IMR-90 (cell line): ENCODE measurements around the gene ZDHHC6. TPM values are rescaled to one million over a fixed set of nuclear protein-coding genes. Genes with fewer than 3 reads are reported as not detected.

Experiments
- ATAC-seq: fragments of 200-7000 bp; cut with Tn5 transposase; 2 replicates; pipeline ENCODE4 v1.9.1; 2020; ENCODE audit warnings: low read depth, mild to moderate bottlenecking, moderate library complexity
- BruUV-seq: library from RNA; stranded (reverse); fragments of 400-500 nt; replicated peaks from 2 replicates; lab custom pipeline; 2021; lab: Mats Ljungman, UMichigan
- CTCF ChIA-PET: fragments of 300-600 bp; formaldehyde crosslinking; extraction: SDS; loops from one replicate; lab custom pipeline; 2021; ENCODE audit warnings: antibody characterized with exemption; lab: Yijun Ruan, JAX
- POLR2A ChIA-PET: fragments of 300-600 bp; sonication (Branson Sonifier 250); formaldehyde crosslinking; loops from one replicate; lab custom pipeline; 2022; ENCODE audit warnings: antibody characterized with exemption; ENCODE audit not compliant: unreplicated experiment; lab: Charles Lee
- DNase-seq: peaks from one replicate; pipeline ENCODE4 v3.0.0; 2013
- H2AFZ ChIP-seq: replicated peaks from 2 replicates; pipeline ENCODE3; 2013; ENCODE audit warnings: low read length, mild to moderate bottlenecking; ENCODE audit not compliant: poor library complexity
- H2AK5ac ChIP-seq: 2 replicates; pipeline ENCODE4 v1.6.1; 2013; ENCODE audit warnings: low read depth, low read length, inconsistent platforms
- H2AK9ac ChIP-seq: replicated peaks from 2 replicates; pipeline ENCODE3; 2013; ENCODE audit warnings: mild to moderate bottlenecking, low read depth, low read length, moderate library complexity; ENCODE audit not compliant: poor library complexity
- H2BK120ac ChIP-seq: 2 replicates; pipeline ENCODE4 v1.6.1; 2013; ENCODE audit warnings: low read depth, low read length, inconsistent platforms
- H2BK15ac ChIP-seq: 3 replicates; pipeline ENCODE4 v1.6.1; 2013; ENCODE audit warnings: low read depth, low read length, inconsistent platforms
- H2BK20ac ChIP-seq: 2 replicates; pipeline ENCODE4 v1.6.1; 2013; ENCODE audit warnings: low read depth, mild to moderate bottlenecking, inconsistent platforms, low read length, moderate library complexity
- H2BK5ac ChIP-seq: 2 replicates; pipeline ENCODE4 v1.6.1; 2013; ENCODE audit warnings: mild to moderate bottlenecking, low read depth, low read length, inconsistent platforms; ENCODE audit not compliant: poor library complexity, severe bottlenecking
- H3K14ac ChIP-seq: replicated peaks from 2 replicates; pipeline ENCODE4 v1.6.1; 2013; ENCODE audit warnings: low read depth, low read length, inconsistent platforms
- H3K18ac ChIP-seq: 2 replicates; pipeline ENCODE4 v1.6.1; 2013; ENCODE audit warnings: low read depth, low read length, control low read depth
- H3K23ac ChIP-seq: 2 replicates; pipeline ENCODE4 v1.6.1; 2013; ENCODE audit warnings: low read depth, low read length, inconsistent platforms
- H3K27ac ChIP-seq: 2 replicates; pipeline ENCODE4 v1.5.1; 2013; ENCODE audit warnings: mild to moderate bottlenecking, control low read depth, low read length; ENCODE audit not compliant: insufficient read depth
- H3K27me3 ChIP-seq: 2 replicates; pipeline ENCODE4 v1.6.1; 2013; ENCODE audit warnings: low read length; ENCODE audit not compliant: control insufficient read depth, insufficient read depth
- H3K36me3 ChIP-seq: 2 replicates; pipeline ENCODE4 v1.6.1; 2013; ENCODE audit warnings: low read length, mixed read lengths; ENCODE audit not compliant: control insufficient read depth, insufficient read depth
- H3K4ac ChIP-seq: 2 replicates; pipeline ENCODE4 v1.6.1; 2013; ENCODE audit warnings: low read depth, low read length, inconsistent platforms
- H3K4me1 ChIP-seq: 2 replicates; pipeline ENCODE4 v1.6.1; 2013; ENCODE audit warnings: low read length, mixed read lengths; ENCODE audit not compliant: control insufficient read depth, insufficient read depth
- H3K4me2 ChIP-seq: 2 replicates; pipeline ENCODE4 v1.6.1; 2013; ENCODE audit warnings: low read depth, mild to moderate bottlenecking, control low read depth, low read length, moderate library complexity
- H3K4me3 ChIP-seq: 2 replicates; pipeline ENCODE4 v1.5.1; 2013; ENCODE audit warnings: low read depth, mild to moderate bottlenecking, control low read depth, low read length, moderate library complexity; ENCODE audit not compliant: insufficient read depth
- H3K56ac ChIP-seq: 2 replicates; pipeline ENCODE4 v1.6.1; 2013; ENCODE audit warnings: low read length, inconsistent platforms; ENCODE audit not compliant: insufficient read depth; ENCODE audit errors: extremely low read depth
- H3K79me1 ChIP-seq, 2 experiments: 2 replicates each; pipeline ENCODE4 v1.6.1; 2013; ENCODE audit warnings: low read length in 2 of 2, inconsistent platforms in 1 of 2, low read depth in 1 of 2
- H3K9ac ChIP-seq: 2 replicates; pipeline ENCODE4 v1.6.1; 2013; ENCODE audit warnings: low read depth, low read length, control low read depth
- H3K9me1 ChIP-seq: 2 replicates; pipeline ENCODE4 v1.6.1; 2013; ENCODE audit warnings: low read length, inconsistent platforms; ENCODE audit not compliant: insufficient read depth
- H3K9me3 ChIP-seq: 2 replicates; pipeline ENCODE4 v1.6.1; 2013; ENCODE audit warnings: low read length; ENCODE audit not compliant: control insufficient read depth, insufficient read depth
- H4K20me1 ChIP-seq: 2 replicates; pipeline ENCODE4 v1.6.1; 2013; ENCODE audit warnings: low read length, inconsistent platforms; ENCODE audit not compliant: insufficient read depth
- H4K5ac ChIP-seq: 2 replicates; pipeline ENCODE4 v1.6.1; 2013; ENCODE audit warnings: mild to moderate bottlenecking, low read depth, low read length, control low read depth
- H4K8ac ChIP-seq, 2 experiments: 2 replicates each; pipeline ENCODE4 v1.6.1; 2013; ENCODE audit warnings: low read depth in 2 of 2, low read length in 2 of 2, control low read depth in 1 of 2, inconsistent platforms in 1 of 2
- H4K91ac ChIP-seq: 2 replicates; pipeline ENCODE4 v1.6.1; 2013; ENCODE audit warnings: low read depth, low read length, inconsistent platforms; ENCODE audit not compliant: insufficient read depth
- MAZ ChIP-seq: IDR thresholded peaks from 2 replicates; pipeline ENCODE4 v1.6.1; 2012; ENCODE audit warnings: low read depth, mild to moderate bottlenecking, low read length, improper control_type of control experiment, moderate library complexity, borderline replicate concordance
- MXI1 ChIP-seq: IDR thresholded peaks from 2 replicates; pipeline ENCODE4 v1.6.1; 2012; ENCODE audit warnings: low read depth, mild to moderate bottlenecking, low read length, moderate library complexity, borderline replicate concordance
- RFX5 ChIP-seq: IDR thresholded peaks from 2 replicates; pipeline ENCODE4 v1.8.0; 2012; ENCODE audit warnings: low read depth, mild to moderate bottlenecking, low read length, moderate library complexity
- WGBS, 2 experiments: methylation state at CpG; one replicate each; pipeline versions ENCODE4 v1.1.5 to v1.1.7; 2013; ENCODE audit warnings: missing lambda C conversion rate in 2 of 2; ENCODE audit not compliant: insufficient read length in 1 of 2; ENCODE audit errors: extremely low coverage in 2 of 2; 5-methylcytosine and 5-hydroxymethylcytosine counted together
- dilution Hi-C: fragments of 300-500 bp; cut with HindIII; formaldehyde crosslinking; loops from one replicate; pipeline ENCODE4 v1.14.3; 2018; ENCODE audit warnings: low sequenced_read_pairs; ENCODE audit not compliant: unreplicated experiment
- in situ Hi-C: fragments of 300-500 bp; cut with MboI; formaldehyde crosslinking; loops from 3 replicates; pipeline ENCODE4 v1.14.3; 2019; ENCODE audit warnings: low sequenced_read_pairs, inconsistent platforms, mixed read lengths
- intact Hi-C: fragments of 100-400 bp; cut with micrococcal nuclease; formaldehyde crosslinking; loops from 2 replicates; pipeline ENCODE4 v1.10.0; 2022
- polyA plus RNA-seq, 3 experiments: library from polyadenylated mRNA; depleted of rRNA; stranded (reverse); fragments of >200 nt; gene quantifications; 2 replicates each; pipeline ENCODE4 v1.2.3, GENCODE V29; 2012; ENCODE audit warnings: low replicate concordance in 1 of 3
- total RNA-seq: library from RNA; depleted of rRNA; stranded (reverse); fragments of >200 nt; gene quantifications from 2 replicates; pipeline ENCODE4 v1.2.3, GENCODE V29; 2012

The ZDHHC6 gene
- total and polyA plus RNA-seq, 2 of the 4 experiments (the other 2 are of a cell fraction): 17.4 to 21.6 TPM

- no CpG with 5 or more reads among the region's 2 CpGs for WGBS, 2 experiments
- Histone ChIP-seq H4K8ac (no peak overlapping the region), H3K4me2 (no peak overlapping the region), H3K79me1 (no peaks in the 10 kb centered on the region), H3K27ac (no peak overlapping the region), H2BK120ac (no peak overlapping the region), H3K9me3 (no peaks in the 10 kb centered on the region), H3K14ac (no peak overlapping the region), H2BK5ac (no peak overlapping the region), H3K4ac (no peak overlapping the region), H3K4me1 (peaks cover 2% of the 10 kb centered on the region; the same call in 1 of the 2 replicates), H3K23ac (no peak overlapping the region), H3K56ac (no peak overlapping the region), H3K18ac (no peak overlapping the region), H2AK9ac (no peak overlapping the region), H3K27me3 (peaks cover 3% of the 10 kb centered on the region; the same call in 1 of the 2 replicates), H2AK5ac (no peak overlapping the region), H4K5ac (no peak overlapping the region), H3K9me1 (no peaks in the 10 kb centered on the region), H3K9ac (no peak overlapping the region), H3K36me3 (no peaks in the 10 kb centered on the region), H4K20me1 (no peaks in the 10 kb centered on the region), H2AFZ (no peak overlapping the region), H4K91ac (no peak overlapping the region), H2BK15ac (no peak overlapping the region), H2BK20ac (no peak overlapping the region), H3K4me3 (no peak overlapping the region)
- ChIA-PET CTCF (no interaction called here), POLR2A (no interaction called here)
- in situ Hi-C loops: no loop called here
- TF ChIP-seq MAZ: no peak
- TF ChIP-seq RFX5: no peak
- no peak for TF ChIP-seq MXI1
- DNase-seq (no peak), ATAC-seq (no peak)
- BruUV-seq: no TSS peak
- dilution Hi-C loops: no loop called here
- intact Hi-C loops: no loop called here
Measured at GRCh38 chr10:112409299-112409698, 37.4 kb downstream of the ZDHHC6 start.
